T-helper 1 cell treated with Interleukin-12 subunit alpha and Interleukin-12 subunit beta and Interleukin-4 antibody, amounts not matched to agents 30 μg/mL and 1 μg/mL, for 36 hours (primary cell): Measurements from ENCODE around the gene CXCL14.

Experiments
- H3K27ac Mint-ChIP-seq: one replicate; pipeline ENCODE4 v1.8.0; 2021; ENCODE audit warnings: mild to moderate bottlenecking, mixed read lengths
- H3K27me3 Mint-ChIP-seq: one replicate; pipeline ENCODE4 v1.8.0; 2021; ENCODE audit warnings: low read depth, mixed read lengths
- H3K36me3 Mint-ChIP-seq: one replicate; pipeline ENCODE4 v1.8.0; 2021; ENCODE audit warnings: low read depth, mixed read lengths
- H3K4me1 Mint-ChIP-seq: one replicate; pipeline ENCODE4 v1.8.0; 2021; ENCODE audit warnings: low read depth, mixed read lengths
- H3K4me3 Mint-ChIP-seq: one replicate; pipeline ENCODE4 v1.8.0; 2021; ENCODE audit warnings: mild to moderate bottlenecking, moderate library complexity, mixed read lengths
- H3K9me3 Mint-ChIP-seq: one replicate; pipeline ENCODE4 v1.8.0; 2021; ENCODE audit warnings: mixed read lengths

CXCL14 gene

GRCh38 chr5:135589152-135589551 lies 10.4 kb upstream of the CXCL14 start:
- H3K4me1 Mint-ChIP-seq: no peaks in the 10 kb centered on the region
- H3K27me3 Mint-ChIP-seq: peaks cover 4% of the 10 kb centered on the region
- no peak overlapping the region for H3K27ac Mint-ChIP-seq
- no peaks in the 10 kb centered on the region for H3K36me3 Mint-ChIP-seq
- H3K4me3 Mint-ChIP-seq: no peak overlapping the region
- H3K9me3 Mint-ChIP-seq: no peaks in the 10 kb centered on the region

- Mint-ChIP-seq H3K9me3 (no peaks in the 10 kb centered on the region), H3K27ac (no peak overlapping the region), H3K4me1 (no peaks in the 10 kb centered on the region), H3K36me3 (no peaks in the 10 kb centered on the region), H3K27me3 (peaks cover under 1% of the 10 kb centered on the region), H3K4me3 (no peak overlapping the region)
These were observed 9.2 kb upstream of the CXCL14 start for GRCh38 chr5:135587721-135588663.

- Mint-ChIP-seq H3K27ac (no peak overlapping the region), H3K36me3 (no peaks in the 10 kb centered on the region), H3K4me3 (no peak overlapping the region), H3K9me3 (no peaks in the 10 kb centered on the region), H3K4me1 (no peaks in the 10 kb centered on the region), H3K27me3 (peaks cover 15% of the 10 kb centered on the region)
These were observed 6.1 kb upstream of the CXCL14 start for GRCh38 chr5:135584918-135585317.

- Mint-ChIP-seq H3K36me3 (no peaks in the 10 kb centered on the region), H3K4me3 (no peak overlapping the region), H3K9me3 (no peaks in the 10 kb centered on the region), H3K27ac (no peak overlapping the region), H3K27me3 (peaks cover 22% of the 10 kb centered on the region), H3K4me1 (no peaks in the 10 kb centered on the region)
These were observed 5.5 kb upstream of the CXCL14 start for GRCh38 chr5:135584276-135584675.

- H3K27ac Mint-ChIP-seq: no peak overlapping the region
- H3K4me3 Mint-ChIP-seq: no peak overlapping the region
- H3K4me1 Mint-ChIP-seq: no peaks in the 10 kb centered on the region
- no peaks in the 10 kb centered on the region for H3K9me3 Mint-ChIP-seq
- peaks cover 37% of the 10 kb centered on the region for H3K27me3 Mint-ChIP-seq
- no peaks in the 10 kb centered on the region for H3K36me3 Mint-ChIP-seq
These were observed 3.4 kb upstream of the CXCL14 start for GRCh38 chr5:135582099-135582781.

GRCh38 chr5:135578305-135578684 lies 496 bp downstream of the CXCL14 start:
- H3K4me3 Mint-ChIP-seq: no peak overlapping the region
- H3K27ac Mint-ChIP-seq: no peak overlapping the region
- no peaks in the 10 kb centered on the region for H3K36me3 Mint-ChIP-seq
- H3K9me3 Mint-ChIP-seq: no peaks in the 10 kb centered on the region
- H3K4me1 Mint-ChIP-seq: no peaks in the 10 kb centered on the region
- H3K27me3 Mint-ChIP-seq: peaks cover 51% of the 10 kb centered on the region

- H3K36me3 Mint-ChIP-seq: no peaks in the 10 kb centered on the region
- H3K9me3 Mint-ChIP-seq: no peaks in the 10 kb centered on the region
- peaks cover 50% of the 10 kb centered on the region for H3K27me3 Mint-ChIP-seq
- no peaks in the 10 kb centered on the region for H3K4me1 Mint-ChIP-seq
- H3K4me3 Mint-ChIP-seq: no peak overlapping the region
- no peak overlapping the region for H3K27ac Mint-ChIP-seq
These were observed 1.4 kb downstream of the CXCL14 start for GRCh38 chr5:135577421-135577820.

GRCh38 chr5:135576075-135576599 lies 2.7 kb downstream of the CXCL14 start:
- Mint-ChIP-seq H3K27ac (no peak overlapping the region), H3K27me3 (peaks cover 48% of the 10 kb centered on the region), H3K4me1 (no peaks in the 10 kb centered on the region), H3K4me3 (no peak overlapping the region), H3K36me3 (no peaks in the 10 kb centered on the region), H3K9me3 (no peaks in the 10 kb centered on the region)

GRCh38 chr5:135574493-135574892 lies 4.3 kb downstream of the CXCL14 start:
- H3K4me1 Mint-ChIP-seq: no peaks in the 10 kb centered on the region
- no peak overlapping the region for H3K27ac Mint-ChIP-seq
- peaks cover 46% of the 10 kb centered on the region for H3K27me3 Mint-ChIP-seq
- no peaks in the 10 kb centered on the region for H3K9me3 Mint-ChIP-seq
- no peaks in the 10 kb centered on the region for H3K36me3 Mint-ChIP-seq
- no peak overlapping the region for H3K4me3 Mint-ChIP-seq

GRCh38 chr5:135571902-135572301 lies 6.9 kb downstream of the CXCL14 start:
- Mint-ChIP-seq H3K27ac (no peak overlapping the region), H3K36me3 (no peaks in the 10 kb centered on the region), H3K4me1 (no peaks in the 10 kb centered on the region), H3K27me3 (peaks cover 25% of the 10 kb centered on the region), H3K4me3 (no peak overlapping the region), H3K9me3 (no peaks in the 10 kb centered on the region)

- no peaks in the 10 kb centered on the region for H3K36me3 Mint-ChIP-seq
- H3K27me3 Mint-ChIP-seq: peaks cover 23% of the 10 kb centered on the region
- no peaks in the 10 kb centered on the region for H3K4me1 Mint-ChIP-seq
- no peaks in the 10 kb centered on the region for H3K9me3 Mint-ChIP-seq
- H3K4me3 Mint-ChIP-seq: no peak overlapping the region
- no peak overlapping the region for H3K27ac Mint-ChIP-seq
These were observed 7.7 kb downstream of the CXCL14 start for GRCh38 chr5:135571066-135571609.

- Mint-ChIP-seq H3K27ac (no peak overlapping the region), H3K27me3 (peaks cover 19% of the 10 kb centered on the region), H3K4me1 (peaks cover 2% of the 10 kb centered on the region), H3K9me3 (no peaks in the 10 kb centered on the region), H3K4me3 (no peak overlapping the region), H3K36me3 (no peaks in the 10 kb centered on the region)
These were observed 8.4 kb downstream of the CXCL14 start for GRCh38 chr5:135570453-135570764.

- Mint-ChIP-seq H3K4me1 (peaks cover 2% of the 10 kb centered on the region), H3K27me3 (peaks cover 22% of the 10 kb centered on the region), H3K36me3 (no peaks in the 10 kb centered on the region), H3K27ac (no peak overlapping the region), H3K4me3 (no peak overlapping the region), H3K9me3 (no peaks in the 10 kb centered on the region)
These were observed 8.9 kb downstream of the CXCL14 start for GRCh38 chr5:135569755-135570452.

- Mint-ChIP-seq H3K27me3 (peaks cover 23% of the 10 kb centered on the region), H3K9me3 (no peaks in the 10 kb centered on the region), H3K4me1 (peaks cover 2% of the 10 kb centered on the region), H3K4me3 (no peak overlapping the region), H3K27ac (no peak overlapping the region), H3K36me3 (no peaks in the 10 kb centered on the region)
These were observed 9.8 kb downstream of the CXCL14 start for GRCh38 chr5:135568923-135569360.
